Stimulated activated CD8-positive, alpha-beta memory T cell treated with anti-CD3 and anti-CD28 coated beads, Interleukin-2, amount 100 ng/mL, for 48 hours (primary cell): ENCODE measurements around the gene ANKRD6.
"Not testable (repeated sequence)": the region's sequence is repeated elsewhere in the genome, so short reads cannot be mapped to it uniquely, and the experiment has no call there.

Source experiments
- DNase-seq, 2 donors: peaks; one replicate each; pipeline ENCODE4 v3.0.0-alpha.2; 2020; ENCODE audit warnings: low read depth in 2 of 2

The ANKRD6 gene

DNA sequence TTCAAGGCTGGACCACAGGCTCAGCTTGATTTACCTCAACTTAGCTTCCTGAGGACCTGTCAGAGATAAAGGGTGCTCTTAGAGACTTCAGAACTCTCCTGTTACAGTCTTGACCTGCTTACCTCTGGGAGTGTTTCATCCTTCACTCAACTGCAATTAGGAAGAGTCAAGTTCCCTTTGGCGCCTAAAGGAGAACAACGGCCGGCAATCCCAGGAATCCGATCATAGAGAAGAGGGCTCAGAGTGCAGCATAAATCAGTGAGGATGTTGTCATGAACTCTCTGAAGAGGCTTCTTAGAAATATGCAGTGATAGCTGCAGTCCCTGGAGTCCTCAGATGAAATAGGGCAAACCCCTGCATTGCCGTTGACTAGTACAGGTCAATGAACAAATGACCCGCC is 169.2 kb downstream of the ANKRD6 start:
- no peak for DNase-seq

DNA sequence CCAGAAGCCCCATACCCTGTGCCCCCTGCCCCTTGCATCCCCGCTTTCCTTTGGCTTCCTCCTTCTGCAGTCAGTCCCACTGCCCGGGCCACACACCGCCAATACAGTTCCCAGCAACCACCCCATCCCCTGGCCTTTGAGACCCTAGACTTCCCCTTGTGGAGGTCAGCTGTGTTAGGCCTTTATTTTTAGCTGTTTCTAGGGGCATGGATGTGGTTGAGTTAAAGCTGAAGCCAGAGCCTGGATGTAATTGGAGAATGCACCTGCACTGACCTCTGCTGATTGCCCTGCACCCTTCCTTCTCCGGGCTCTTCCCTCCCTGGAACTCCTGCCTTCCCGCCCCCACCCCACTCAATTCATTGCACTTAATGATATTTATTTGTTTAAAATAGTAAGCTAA is 171.7 kb downstream of the ANKRD6 start:
- no peak for DNase-seq

- DNase-seq, result no peak
Measured at GRCh38 chr6:89605861-89606260, 172.9 kb downstream of the ANKRD6 start.

GRCh38 chr6:89610149-89610642 is 177.2 kb downstream of the ANKRD6 start:
- DNase-seq, result peak; percentile 72 to 76

DNA sequence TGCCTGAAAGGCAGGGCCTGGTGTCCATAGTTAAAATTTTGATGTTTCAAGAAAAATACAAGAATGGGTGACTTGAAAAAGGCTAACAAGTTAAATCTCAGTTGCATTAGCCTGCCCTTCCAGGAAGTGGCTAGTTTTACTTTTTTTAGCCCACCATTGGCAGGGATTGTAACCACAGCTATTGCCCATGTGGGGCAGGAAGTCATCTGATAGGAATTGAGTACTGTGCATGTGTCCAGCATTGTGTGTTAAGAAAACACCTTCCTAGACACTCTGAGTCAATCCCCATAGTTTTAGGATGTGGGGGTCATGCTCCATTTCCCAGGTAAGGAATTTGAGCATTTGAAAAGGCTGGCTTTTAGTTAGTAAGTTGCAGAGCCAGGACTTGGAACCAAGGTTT is 178.7 kb downstream of the ANKRD6 start:
- no peak for DNase-seq

DNA sequence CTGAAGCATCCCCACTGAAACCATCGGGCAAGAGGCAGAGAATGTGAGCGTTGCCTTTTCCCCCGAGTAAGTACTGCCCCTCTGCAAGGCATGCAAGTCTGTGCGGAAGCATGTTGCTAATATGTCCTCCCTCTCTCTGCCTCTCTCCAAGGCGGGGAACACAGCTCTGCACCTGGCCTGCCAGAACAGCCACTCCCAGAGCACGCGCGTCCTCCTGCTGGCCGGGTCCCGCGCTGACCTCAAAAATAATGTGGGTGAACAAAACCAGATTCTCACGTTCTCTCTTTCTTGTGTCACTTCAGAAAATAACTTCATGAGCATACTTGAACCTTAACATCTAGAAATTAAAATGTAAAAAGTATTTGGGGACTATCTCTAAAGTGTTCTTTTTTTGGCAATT is 179.2 kb downstream of the ANKRD6 start:
- no peak for DNase-seq

DNA sequence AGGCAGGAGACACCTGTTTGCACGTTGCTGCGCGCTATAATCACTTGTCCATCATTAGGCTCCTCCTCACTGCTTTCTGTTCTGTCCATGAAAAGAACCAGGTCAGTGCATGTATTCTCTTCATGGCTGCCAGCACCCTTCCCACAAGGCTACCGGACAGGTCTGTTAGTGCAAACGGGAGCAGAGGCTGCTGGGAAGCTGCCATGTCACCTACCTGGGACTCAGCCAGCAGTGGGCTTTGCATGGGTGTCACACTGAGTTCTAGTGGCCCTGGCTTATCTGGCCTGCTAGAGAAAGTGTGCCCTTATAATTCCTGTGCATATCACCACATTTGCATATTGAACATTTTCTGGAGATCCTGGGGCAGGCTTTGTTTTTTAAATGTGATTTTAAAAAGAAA is 180.8 kb downstream of the ANKRD6 start:
- DNase-seq, result no peak

GRCh38 chr6:89615882-89616281 is 182.9 kb downstream of the ANKRD6 start:
- DNase-seq, result no peak

- DNase-seq, result no peak
Measured at GRCh38 chr6:89616531-89616930, 183.6 kb downstream of the ANKRD6 start.

DNA sequence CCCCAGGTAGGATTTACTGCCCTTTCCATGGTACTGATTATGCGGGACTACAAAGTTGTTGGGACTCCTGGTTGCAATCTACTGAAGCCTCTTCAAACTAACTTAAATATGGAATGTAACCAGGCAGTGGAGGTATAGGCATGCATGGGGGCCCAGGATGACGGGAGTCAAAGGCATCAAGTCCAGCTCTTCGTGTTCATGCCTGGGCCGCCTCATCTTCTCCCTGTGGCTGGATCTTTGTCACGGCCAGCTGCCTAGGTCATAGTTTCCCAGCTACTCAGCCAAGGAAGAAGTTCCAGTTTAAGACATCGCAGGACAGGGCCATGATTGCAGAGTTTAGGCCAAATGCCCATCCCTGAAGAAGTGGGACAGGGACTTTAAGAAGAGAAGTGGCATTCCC is 185.1 kb downstream of the ANKRD6 start:
- no peak for DNase-seq

DNA sequence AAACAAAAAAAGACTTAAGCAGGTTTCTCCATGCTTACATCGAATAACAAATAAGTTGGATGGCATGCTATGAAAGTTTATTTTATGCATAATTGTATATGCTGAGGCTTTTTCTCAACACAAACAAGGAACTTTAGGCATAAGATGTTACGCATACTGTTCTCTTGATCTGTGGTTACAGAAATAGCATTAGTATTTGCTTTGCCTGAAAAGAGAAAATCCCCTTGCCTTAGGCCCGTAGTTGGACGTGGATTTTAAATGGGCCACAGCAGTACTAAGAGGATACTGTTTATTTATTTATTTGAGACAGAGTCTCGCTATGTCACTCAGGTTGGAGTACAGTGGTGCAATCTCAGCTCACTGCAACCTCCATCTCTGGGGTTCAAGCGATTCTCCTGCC is 186.6 kb downstream of the ANKRD6 start:
- DNase-seq, result no peak

DNA sequence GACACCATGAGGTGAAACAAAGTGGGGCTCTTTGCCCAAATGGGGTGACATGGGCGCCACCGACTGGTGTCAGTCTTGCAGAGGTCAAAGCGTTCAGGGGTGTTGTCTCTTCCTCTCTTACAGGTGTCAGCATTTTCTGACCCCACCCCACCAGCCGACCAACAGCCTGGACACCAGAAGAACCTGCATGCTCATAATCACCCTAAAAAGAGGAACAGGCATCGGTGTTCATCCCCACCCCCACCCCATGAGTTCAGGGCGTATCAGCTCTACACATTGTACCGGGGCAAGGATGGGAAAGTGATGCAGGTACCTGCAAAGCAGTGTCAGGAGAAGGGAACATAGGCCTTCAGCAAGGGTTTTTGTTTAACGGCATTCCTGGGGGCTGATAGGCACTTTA is 190.8 kb downstream of the ANKRD6 start:
- no peak for DNase-seq

- DNase-seq, result no peak
Measured at GRCh38 chr6:89630488-89630887, 197.5 kb downstream of the ANKRD6 start.

GRCh38 chr6:89636412-89636811 is 203.5 kb downstream of the ANKRD6 start:
- DNase-seq, result not testable (repeated sequence)

GRCh38 chr6:89637960-89638319 is 205.0 kb downstream of the ANKRD6 start:
- DNase-seq, result no peak

DNA sequence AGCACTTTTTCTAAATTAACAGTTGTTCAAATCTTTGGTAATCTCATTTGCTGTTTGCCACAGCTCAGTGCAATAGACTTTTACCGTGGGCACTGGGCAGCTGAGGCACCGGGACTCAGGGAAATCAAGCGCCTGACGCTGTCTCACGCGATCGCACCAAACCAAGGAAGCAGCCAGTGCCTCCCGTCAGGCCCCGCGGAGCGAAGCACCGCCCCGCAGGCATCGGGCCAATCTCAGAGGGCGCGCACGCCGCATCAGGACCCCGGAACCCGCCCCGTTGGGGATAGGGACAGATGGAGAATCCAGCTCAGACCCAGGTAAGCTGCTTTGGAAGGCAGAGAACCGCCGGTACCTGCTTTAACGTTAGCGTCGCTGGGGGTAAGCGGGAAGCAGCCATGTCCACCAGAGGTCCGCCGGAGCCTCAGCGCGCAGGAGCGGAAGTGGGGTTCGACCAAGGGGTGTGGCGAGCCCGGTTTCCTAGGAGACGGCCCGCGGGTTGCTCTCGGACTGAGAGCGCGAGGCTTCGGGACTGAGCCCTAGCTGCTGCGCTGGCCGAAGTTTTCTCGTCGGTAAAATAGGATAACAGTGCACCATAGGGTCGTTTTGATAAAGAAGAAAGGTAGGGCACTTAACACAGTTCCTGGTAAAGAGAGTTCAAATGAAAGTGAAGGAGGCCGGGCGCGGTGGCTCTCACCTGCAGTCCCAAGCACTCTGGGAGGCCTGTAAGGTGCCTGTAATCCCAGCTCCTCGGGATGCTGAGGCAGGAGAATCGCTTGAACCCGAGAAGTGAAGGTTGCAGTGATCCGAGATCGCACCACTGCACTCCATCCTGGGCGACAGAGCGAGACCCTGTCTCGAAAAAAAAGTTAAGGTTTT is 205.6 kb downstream of the ANKRD6 start, which contains the start of gene LYRM2:
Gene LYRM2 (minus strand): TSS at position 428 of the 876 bp plus-strand sequence. CDS start 31 bp downstream, at position 397.
- peak; percentile 89 to 91 for DNase-seq

DNA sequence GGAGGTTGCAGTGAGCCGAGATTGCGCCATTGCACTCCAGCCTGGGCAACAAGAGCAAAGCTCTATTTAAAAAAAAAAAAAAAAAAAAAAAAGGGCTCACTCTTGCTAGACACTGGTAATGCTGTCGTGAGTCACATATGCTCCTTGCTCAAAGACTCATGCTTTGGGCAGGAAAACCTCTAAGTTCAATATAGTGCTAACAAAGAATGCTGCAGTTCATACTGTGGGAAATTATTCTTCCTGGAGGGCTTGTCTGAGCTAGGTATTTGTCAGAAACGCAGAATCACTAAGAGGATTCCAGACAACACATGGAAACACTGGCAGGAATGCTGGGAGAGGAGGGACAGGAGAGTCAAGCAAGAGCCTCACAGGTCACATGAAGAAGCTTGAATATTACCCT is 207.9 kb downstream of the ANKRD6 start:
- no peak for DNase-seq

DNA sequence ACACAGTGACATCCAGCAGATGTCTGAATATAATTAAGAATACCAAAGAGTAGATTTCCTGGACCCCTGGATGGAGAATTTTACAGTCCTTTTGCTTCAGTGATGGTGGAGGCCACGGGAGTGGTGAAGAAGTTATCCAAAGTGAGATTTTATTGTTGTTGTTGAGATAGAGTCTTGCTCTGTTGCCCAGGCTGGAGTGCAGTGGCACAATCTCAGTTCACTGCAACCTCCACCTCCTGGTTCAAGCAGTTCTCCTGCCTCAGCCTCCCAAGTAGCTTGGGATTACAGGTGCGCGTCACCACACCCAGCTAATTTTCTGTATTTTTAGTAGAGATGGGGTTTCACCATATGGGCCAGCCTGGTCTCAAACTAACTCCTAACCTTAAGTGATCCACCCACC is 208.6 kb downstream of the ANKRD6 start:
- DNase-seq, result not testable (repeated sequence)

DNA sequence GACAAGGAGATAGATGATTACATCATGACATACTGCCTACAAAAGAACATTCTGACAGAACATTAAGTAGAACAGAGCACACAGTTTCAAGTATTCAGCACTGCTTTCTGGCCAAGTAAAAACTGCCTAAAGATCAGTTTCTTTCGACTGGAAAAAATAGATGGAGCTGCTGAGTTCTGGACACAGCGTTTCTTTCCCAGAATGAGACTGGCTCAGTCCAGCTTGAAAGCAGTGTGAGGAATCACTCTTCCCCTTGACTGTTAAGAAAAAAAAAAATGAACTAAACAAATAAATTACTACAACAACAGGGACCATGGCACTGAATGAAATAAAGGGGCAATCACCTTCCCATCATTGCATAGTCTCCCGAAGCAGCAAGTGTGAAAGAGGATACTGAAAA is 210.0 kb downstream of the ANKRD6 start:
- no peak for DNase-seq

GRCh38 chr6:89643406-89643805 is 210.5 kb downstream of the ANKRD6 start:
- no peak for DNase-seq

DNA sequence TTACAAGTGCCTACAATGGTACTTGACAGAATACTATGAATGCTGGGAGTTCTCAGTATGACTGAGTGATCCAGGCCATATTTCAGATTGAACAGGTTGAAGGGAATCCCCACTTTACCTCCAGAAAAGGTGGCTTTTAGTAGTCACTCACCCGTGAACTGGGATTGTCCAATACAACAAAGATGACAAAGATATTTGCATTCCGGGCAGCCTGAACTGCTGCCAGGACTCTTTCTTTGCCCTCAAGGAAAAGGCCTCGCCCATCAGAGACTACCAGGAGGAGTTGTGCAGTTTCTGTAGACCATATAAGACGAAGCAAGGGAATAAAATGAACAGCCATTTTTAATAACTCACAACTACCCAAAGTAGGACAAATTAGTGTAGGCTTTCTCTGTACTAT is 211.9 kb downstream of the ANKRD6 start:
- DNase-seq, result no peak

DNA sequence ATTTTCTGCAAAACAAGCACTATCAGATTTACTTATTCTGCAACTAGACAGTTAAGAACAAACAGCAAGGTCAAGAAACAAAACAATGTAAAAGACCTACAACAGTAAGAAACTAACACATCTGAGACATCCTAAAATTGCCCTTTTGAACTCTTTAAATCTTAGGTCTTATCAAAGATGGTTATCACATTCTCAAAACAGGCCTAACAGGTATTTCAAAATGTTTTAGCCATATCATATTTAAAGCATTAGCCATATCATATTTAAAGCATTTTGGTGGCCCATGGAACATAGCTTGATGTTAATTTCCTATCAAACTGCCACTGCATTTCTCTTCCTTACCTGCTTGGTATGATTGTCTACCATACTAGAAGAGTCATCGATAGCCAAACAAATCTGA is 216.7 kb downstream of the ANKRD6 start:
- DNase-seq, result no peak

DNA sequence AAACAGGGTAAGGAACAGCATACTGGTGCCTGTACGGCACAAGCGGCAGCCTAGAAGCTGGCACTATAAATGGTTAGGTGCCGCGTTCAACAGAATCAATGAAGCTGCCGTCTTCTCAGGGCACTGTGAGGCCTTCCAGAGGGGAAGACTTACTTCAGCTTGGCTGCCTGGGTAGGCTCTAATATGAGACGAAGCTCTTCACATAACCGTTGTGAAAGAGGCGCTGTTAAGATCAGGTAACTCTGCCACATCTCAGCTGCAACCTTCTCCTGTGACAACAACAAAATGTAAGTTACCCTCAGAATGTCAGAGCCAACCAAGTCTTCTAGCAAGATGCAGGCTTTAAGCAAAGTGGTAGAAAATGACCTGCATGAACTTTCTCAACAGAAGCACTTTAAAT is 217.6 kb downstream of the ANKRD6 start:
- no peak for DNase-seq

GRCh38 chr6:89655122-89655521 is 222.2 kb downstream of the ANKRD6 start:
- DNase-seq, result no peak
